MG63 (cell line): ENCODE data around the gene PREX1. TPM values are rescaled to one million over a fixed set of nuclear protein-coding genes. Genes with fewer than 3 reads are reported as not detected.

Experiments used
- DNase-seq: peaks from one replicate; pipeline ENCODE4 v3.0.0-alpha.2; 2020
- H3K27me3 ChIP-seq: fragments of 250-450 bp; sonication (Bioruptor Pico); 2 replicates; pipeline ENCODE4 v1.5.1; 2020; ENCODE audit warnings: mild to moderate bottlenecking, moderate library complexity
- H3K36me3 ChIP-seq: fragments of 250-450 bp; sonication (Bioruptor Pico); 2 replicates; pipeline ENCODE4 v1.5.1; 2020; ENCODE audit warnings: mild to moderate bottlenecking, moderate library complexity
- H3K4me3 ChIP-seq: fragments of 250-450 bp; sonication (Bioruptor Pico); 2 replicates; pipeline ENCODE4 v1.5.1; 2020; ENCODE audit warnings: mild to moderate bottlenecking, moderate library complexity
- H3K9me3 ChIP-seq: fragments of 250-450 bp; sonication (Bioruptor Pico); 2 replicates; pipeline ENCODE4 v1.5.1; 2020; ENCODE audit warnings: mild to moderate bottlenecking, moderate library complexity
- total RNA-seq: library from RNA; depleted of rRNA; stranded (reverse); fragments of >200 nt; shearing (Covaris generic); gene quantifications from 2 replicates; pipeline ENCODE4 v1.2.3, GENCODE V29; 2014; ENCODE audit warnings: low replicate concordance

PREX1 gene
- total RNA-seq, 1 experiment from 2014 or later, result 5.8 TPM

GRCh38 chr20:48794360-48794759 is 33.4 kb downstream of the PREX1 start:
- Histone ChIP-seq H3K9me3 (no peaks in the 10 kb centered on the region), H3K36me3 (no peaks in the 10 kb centered on the region), H3K4me3 (no peak overlapping the region), H3K27me3 (no peaks in the 10 kb centered on the region)
- no peak for DNase-seq

- Histone ChIP-seq H3K9me3 (no peaks in the 10 kb centered on the region), H3K36me3 (no peaks in the 10 kb centered on the region), H3K27me3 (no peaks in the 10 kb centered on the region), H3K4me3 (no peak overlapping the region)
- DNase-seq, result no peak
These were observed 34.0 kb downstream of the PREX1 start for GRCh38 chr20:48793776-48794175.

- Histone ChIP-seq H3K4me3 (no peak overlapping the region), H3K36me3 (no peaks in the 10 kb centered on the region), H3K27me3 (no peaks in the 10 kb centered on the region), H3K9me3 (no peaks in the 10 kb centered on the region)
- peak; percentile 87 for DNase-seq
These were observed 36.1 kb downstream of the PREX1 start for GRCh38 chr20:48791666-48792071.

GRCh38 chr20:48791014-48791413 is 36.8 kb downstream of the PREX1 start:
- Histone ChIP-seq H3K4me3 (no peak overlapping the region), H3K27me3 (no peaks in the 10 kb centered on the region), H3K9me3 (no peaks in the 10 kb centered on the region), H3K36me3 (no peaks in the 10 kb centered on the region)
- peak; percentile 74 for DNase-seq

GRCh38 chr20:48790473-48791003 is 37.3 kb downstream of the PREX1 start:
- Histone ChIP-seq H3K9me3 (no peaks in the 10 kb centered on the region), H3K4me3 (no peak overlapping the region), H3K27me3 (no peaks in the 10 kb centered on the region), H3K36me3 (no peaks in the 10 kb centered on the region)
- DNase-seq, result no peak

- DNase-seq, result no peak
- no peak overlapping the region for H3K4me3 ChIP-seq
- H3K36me3 ChIP-seq, result no peaks in the 10 kb centered on the region
- no peaks in the 10 kb centered on the region for H3K27me3 ChIP-seq
- H3K9me3 ChIP-seq, result no peaks in the 10 kb centered on the region
These were observed 37.9 kb downstream of the PREX1 start for GRCh38 chr20:48789781-48790472.

GRCh38 chr20:48789185-48789668 is 38.6 kb downstream of the PREX1 start:
- H3K36me3 ChIP-seq, result no peaks in the 10 kb centered on the region
- no peak overlapping the region for H3K4me3 ChIP-seq
- no peak for DNase-seq
- H3K27me3 ChIP-seq, result no peaks in the 10 kb centered on the region
- H3K9me3 ChIP-seq, result no peaks in the 10 kb centered on the region

- Histone ChIP-seq H3K27me3 (no peaks in the 10 kb centered on the region), H3K36me3 (no peaks in the 10 kb centered on the region), H3K4me3 (no peak overlapping the region), H3K9me3 (no peaks in the 10 kb centered on the region)
- DNase-seq, result no peak
These were observed 39.2 kb downstream of the PREX1 start for GRCh38 chr20:48788486-48789072.

GRCh38 chr20:48787861-48788375 is 39.9 kb downstream of the PREX1 start:
- H3K4me3 ChIP-seq, result no peak overlapping the region
- DNase-seq, result peak; percentile 48
- H3K9me3 ChIP-seq, result no peaks in the 10 kb centered on the region
- no peaks in the 10 kb centered on the region for H3K27me3 ChIP-seq
- H3K36me3 ChIP-seq, result no peaks in the 10 kb centered on the region

GRCh38 chr20:48786951-48787705 is 40.7 kb downstream of the PREX1 start:
- DNase-seq, result no peak
- no peaks in the 10 kb centered on the region for H3K27me3 ChIP-seq
- no peak overlapping the region for H3K4me3 ChIP-seq
- no peaks in the 10 kb centered on the region for H3K9me3 ChIP-seq
- H3K36me3 ChIP-seq, result no peaks in the 10 kb centered on the region

GRCh38 chr20:48785801-48786200 is 42.0 kb downstream of the PREX1 start:
- Histone ChIP-seq H3K27me3 (no peaks in the 10 kb centered on the region), H3K9me3 (no peaks in the 10 kb centered on the region), H3K4me3 (no peak overlapping the region), H3K36me3 (no peaks in the 10 kb centered on the region)
- DNase-seq, result no peak

GRCh38 chr20:48785256-48785655 is 42.5 kb downstream of the PREX1 start:
- H3K4me3 ChIP-seq, result no peak overlapping the region
- no peaks in the 10 kb centered on the region for H3K36me3 ChIP-seq
- no peaks in the 10 kb centered on the region for H3K27me3 ChIP-seq
- no peaks in the 10 kb centered on the region for H3K9me3 ChIP-seq
- DNase-seq, result no peak

GRCh38 chr20:48784273-48784641 is 43.5 kb downstream of the PREX1 start:
- H3K27me3 ChIP-seq, result no peaks in the 10 kb centered on the region
- H3K9me3 ChIP-seq, result peaks cover 4% of the 10 kb centered on the region; the same call in 1 of the 2 replicates
- no peak overlapping the region for H3K4me3 ChIP-seq
- no peaks in the 10 kb centered on the region for H3K36me3 ChIP-seq
- no peak for DNase-seq

GRCh38 chr20:48783533-48784272 is 44.1 kb downstream of the PREX1 start:
- DNase-seq, result peak; percentile 35

GRCh38 chr20:48782901-48783308 is 44.9 kb downstream of the PREX1 start:
- Histone ChIP-seq H3K9me3 (peaks cover 4% of the 10 kb centered on the region; the same call in 1 of the 2 replicates), H3K36me3 (no peaks in the 10 kb centered on the region), H3K27me3 (no peaks in the 10 kb centered on the region), H3K4me3 (no peak overlapping the region)
- no peak for DNase-seq

More at GRCh38 chr20:48783533-48784272, 44.1 kb downstream of the PREX1 start:
- Histone ChIP-seq H3K36me3 (no peaks in the 10 kb centered on the region), H3K9me3 (peaks cover 4% of the 10 kb centered on the region; the same call in 1 of the 2 replicates), H3K27me3 (no peaks in the 10 kb centered on the region), H3K4me3 (no peak overlapping the region)

- Histone ChIP-seq H3K9me3 (peaks cover 4% of the 10 kb centered on the region; the same call in 1 of the 2 replicates), H3K4me3 (no peak overlapping the region), H3K27me3 (no peaks in the 10 kb centered on the region), H3K36me3 (no peaks in the 10 kb centered on the region)
- no peak for DNase-seq
These were observed 45.7 kb downstream of the PREX1 start for GRCh38 chr20:48782053-48782452.
